ENCODE results near the gene HEMK1.

HEMK1 gene

DNA sequence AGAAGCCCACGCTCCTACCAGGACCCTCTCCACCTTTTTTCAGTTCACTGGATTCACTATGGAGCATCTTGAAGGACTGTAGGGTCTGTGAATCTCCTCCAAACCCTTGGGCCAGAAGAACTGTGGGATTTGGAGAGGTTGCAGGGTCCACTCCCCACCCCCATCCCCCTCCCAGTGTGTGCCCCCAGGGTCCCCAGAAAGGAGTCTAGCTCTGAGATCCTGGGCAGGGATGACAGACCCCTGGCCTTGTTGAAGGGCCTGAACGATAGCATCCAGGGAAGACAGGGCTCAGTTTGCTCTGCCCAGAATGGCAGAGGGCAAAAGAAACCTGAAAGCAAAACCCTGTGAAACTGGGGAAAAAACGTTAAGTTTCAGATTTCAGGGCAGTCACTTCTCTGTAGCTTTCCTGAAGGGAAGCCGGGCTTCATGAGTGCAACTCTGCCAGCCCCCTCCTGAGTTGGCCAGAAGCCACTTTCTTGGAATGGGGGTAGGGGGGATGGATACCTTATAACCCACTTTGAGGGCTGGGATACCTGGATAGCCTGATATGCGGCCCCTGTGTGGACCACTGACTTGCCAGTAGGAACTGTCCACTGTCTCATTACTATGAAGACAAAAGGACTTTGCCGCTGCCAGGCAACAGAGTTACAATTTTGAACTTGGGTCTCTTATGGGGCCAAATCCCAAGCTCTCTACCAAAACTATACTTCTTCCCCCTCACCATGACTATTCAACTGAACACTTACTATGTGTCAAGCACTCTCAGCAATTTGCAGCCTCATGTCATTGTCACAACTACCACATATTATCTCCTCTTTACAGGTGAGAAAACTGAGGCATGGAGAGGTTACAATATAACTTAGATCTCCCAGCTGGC lies 43.9 kb downstream of the HEMK1 start:
- no peak for DNase-seq (ENCODE audit: low read depth)

- DNase-seq (ENCODE audit: low read depth): no peak
Observed at GRCh38 chr3:50615190-50615589, 45.9 kb downstream of the HEMK1 start.

DNA sequence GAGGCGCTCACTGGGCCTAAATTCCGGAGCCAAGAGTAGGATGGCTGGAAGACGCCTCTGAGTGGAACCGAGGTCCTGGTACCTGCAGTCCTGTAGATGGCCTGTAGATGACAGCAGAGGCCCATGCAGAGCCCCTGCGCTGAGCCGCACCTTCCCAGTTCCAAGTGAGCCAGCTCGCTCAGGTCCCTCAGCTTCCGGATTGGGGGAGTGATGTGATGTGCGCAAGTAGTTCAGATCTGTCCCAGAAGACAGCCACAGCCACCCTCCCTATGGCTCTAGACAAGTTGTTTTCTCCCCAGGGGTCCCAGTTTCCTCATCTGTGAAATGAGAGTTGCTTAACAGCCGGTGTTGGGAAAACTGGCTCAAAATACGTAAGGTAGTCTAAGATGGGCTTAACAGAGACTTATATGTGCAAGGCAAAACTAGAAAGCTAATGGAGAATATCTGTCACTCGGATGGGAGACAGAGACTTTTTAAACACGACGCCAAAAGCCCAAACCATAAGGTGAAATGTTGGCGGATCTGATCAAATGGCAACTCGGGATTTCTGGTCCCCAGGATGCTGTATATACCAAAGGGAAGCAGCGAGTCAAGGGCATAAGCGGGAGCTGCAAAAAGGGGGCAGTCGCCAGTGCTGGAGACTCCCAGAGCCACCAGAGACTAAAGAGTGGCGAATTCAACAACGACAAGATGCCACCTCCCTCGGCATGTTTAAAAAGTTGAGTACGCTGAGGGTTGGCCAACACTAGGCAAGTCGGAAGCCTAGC lies 46.9 kb downstream of the HEMK1 start:
- peak; percentile 54 for DNase-seq (ENCODE audit: low read depth)

DNA sequence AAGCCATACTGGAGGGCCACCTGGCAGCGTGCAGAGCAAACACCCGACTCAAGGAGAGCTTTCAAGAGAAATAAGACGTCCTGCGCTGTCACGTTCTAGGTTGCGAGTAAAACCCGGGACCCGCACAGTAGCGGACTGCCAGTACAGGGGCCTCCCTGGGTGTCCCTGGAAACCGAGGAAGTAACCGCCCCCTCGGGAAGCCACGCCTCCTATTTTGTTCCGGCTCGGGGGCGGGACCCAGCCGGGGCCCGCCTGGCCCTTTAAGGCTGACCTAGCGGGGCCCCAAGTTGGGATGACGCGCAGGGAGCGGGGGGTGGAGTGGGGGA lies 47.4 kb downstream of the HEMK1 start:
- DNase-seq (ENCODE audit: low read depth): peak; percentile 55

- no peak for DNase-seq (ENCODE audit: low read depth)
Observed at GRCh38 chr3:50617096-50617791, 47.9 kb downstream of the HEMK1 start, which contains the start of gene MAPKAPK3. MAPKAPK3 (plus strand) TSS chr3:50617151; CDS start chr3:50617566, 415 bp downstream.

- DNase-seq (ENCODE audit: low read depth): no peak
Observed at GRCh38 chr3:50617911-50618481, 48.7 kb downstream of the HEMK1 start.

- no peak for DNase-seq (ENCODE audit: low read depth)
Observed at GRCh38 chr3:50620420-50620819, 51.1 kb downstream of the HEMK1 start.

- DNase-seq (ENCODE audit: low read depth): no peak
Observed at GRCh38 chr3:50620820-50621219, 51.5 kb downstream of the HEMK1 start.

DNA sequence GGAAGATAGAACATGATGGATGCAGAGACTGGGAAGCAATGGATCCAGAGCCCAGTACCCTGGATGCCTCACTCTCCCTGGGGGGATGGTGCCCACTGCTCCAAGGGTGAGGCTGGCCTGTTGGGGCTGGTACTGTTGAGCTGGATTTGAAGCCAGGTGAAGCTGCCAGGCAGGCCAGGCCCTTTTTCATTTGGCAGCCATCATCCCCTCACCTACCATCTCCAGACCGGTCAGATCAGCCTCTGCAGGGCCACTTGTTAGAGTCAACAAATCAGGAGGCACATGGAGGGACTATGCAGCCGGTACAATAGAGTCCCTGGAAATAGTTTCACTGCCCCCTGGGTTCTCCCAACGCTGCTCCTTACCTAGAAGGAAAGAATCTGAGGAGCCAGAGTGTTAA lies 53.6 kb downstream of the HEMK1 start:
- DNase-seq (ENCODE audit: low read depth): no peak

DNA sequence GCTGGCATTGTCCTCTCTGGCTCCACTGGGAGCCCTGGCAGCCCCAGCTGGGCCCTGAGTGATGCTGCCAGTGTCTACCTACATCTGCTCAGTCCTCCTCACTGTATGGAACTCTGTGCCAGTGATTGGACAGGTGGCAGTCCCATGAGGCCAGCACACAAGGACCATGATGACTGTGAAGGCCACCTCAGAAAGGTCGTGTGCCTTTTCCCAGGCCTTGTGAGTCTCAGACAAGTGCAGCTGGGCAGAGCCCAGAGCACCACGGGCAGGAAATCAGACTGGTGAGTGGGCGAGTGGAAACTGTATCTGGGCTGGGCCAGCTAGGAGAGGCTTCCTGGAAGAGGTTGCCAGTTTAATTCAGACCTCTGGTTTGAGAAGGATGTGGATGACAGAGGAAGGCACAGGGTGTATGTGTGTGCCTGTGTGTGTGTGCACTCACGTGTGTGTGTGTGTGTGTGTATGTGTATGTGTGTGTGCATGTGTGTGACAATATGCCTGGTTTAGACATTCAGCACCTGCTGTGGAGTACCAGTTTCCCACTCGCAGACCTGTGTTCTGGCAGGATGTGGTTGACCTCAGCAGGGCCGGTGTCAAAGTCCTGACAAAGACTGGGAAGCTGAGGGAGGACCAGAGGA lies 54.6 kb downstream of the HEMK1 start:
- DNase-seq (ENCODE audit: low read depth): no peak

- DNase-seq (ENCODE audit: low read depth): no peak
Observed at GRCh38 chr3:50624634-50625033, 55.3 kb downstream of the HEMK1 start.

GRCh38 chr3:50625231-50626182 lies 56.2 kb downstream of the HEMK1 start:
- DNase-seq (ENCODE audit: low read depth): no peak

GRCh38 chr3:50626401-50626800 lies 57.1 kb downstream of the HEMK1 start:
- DNase-seq (ENCODE audit: low read depth): no peak

DNA sequence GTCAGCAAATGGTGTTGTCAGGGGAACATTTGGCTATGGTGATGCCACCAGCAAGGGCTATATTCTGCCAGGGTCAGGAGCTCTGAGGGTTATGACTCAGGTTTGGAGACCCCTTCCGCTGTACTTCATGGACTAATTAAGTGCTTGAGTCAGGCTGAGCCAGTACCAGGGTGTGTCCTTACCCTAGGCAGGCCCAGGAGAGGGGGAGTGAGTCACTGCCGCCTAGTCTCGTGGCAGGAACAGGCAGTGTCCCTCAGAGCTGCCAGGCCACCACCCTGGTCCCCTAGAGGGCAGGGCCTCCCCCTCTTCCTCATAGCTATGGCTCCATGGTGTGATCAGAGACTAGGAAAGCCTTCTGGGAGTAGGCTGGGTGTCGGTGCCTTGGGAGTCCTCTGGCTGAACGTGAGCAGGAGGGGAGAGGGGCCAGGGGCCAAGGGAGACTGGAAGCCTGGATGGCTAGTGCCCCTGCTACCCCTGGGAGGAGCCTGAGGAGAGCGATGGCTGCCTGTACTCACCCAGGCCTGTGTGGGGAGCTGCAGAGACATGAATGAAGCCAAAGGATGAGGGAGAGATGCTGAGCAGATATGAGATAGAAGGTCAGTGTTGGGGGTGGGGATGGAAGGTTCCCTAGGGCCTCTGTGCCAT lies 58.2 kb downstream of the HEMK1 start:
- peak; percentile 76 for DNase-seq (ENCODE audit: low read depth)

- DNase-seq (ENCODE audit: low read depth): no peak
Observed at GRCh38 chr3:50628601-50629000, 59.3 kb downstream of the HEMK1 start.

DNA sequence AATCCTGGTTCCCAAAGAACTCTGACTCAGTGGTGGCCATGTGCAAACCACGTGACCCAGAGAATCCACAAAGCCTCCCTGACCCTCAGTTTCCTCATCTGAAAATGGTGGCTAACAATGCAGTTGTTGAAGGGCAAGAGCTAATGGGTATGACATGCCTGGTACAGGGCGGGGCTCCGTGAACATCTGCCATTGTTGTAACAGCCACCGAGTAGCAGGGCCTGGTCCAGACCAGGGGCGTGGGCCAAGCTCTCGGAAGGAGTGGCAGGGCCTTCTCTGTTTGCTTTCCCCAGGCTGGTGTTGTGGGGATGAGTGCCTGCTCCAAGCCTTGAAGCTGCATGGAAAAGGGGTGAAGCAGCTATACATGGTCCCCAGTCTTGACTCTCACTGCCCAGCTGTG lies 61.1 kb downstream of the HEMK1 start:
- no peak for DNase-seq (ENCODE audit: low read depth)

- DNase-seq (ENCODE audit: low read depth): no peak
Observed at GRCh38 chr3:50630877-50631276, 61.6 kb downstream of the HEMK1 start.

DNA sequence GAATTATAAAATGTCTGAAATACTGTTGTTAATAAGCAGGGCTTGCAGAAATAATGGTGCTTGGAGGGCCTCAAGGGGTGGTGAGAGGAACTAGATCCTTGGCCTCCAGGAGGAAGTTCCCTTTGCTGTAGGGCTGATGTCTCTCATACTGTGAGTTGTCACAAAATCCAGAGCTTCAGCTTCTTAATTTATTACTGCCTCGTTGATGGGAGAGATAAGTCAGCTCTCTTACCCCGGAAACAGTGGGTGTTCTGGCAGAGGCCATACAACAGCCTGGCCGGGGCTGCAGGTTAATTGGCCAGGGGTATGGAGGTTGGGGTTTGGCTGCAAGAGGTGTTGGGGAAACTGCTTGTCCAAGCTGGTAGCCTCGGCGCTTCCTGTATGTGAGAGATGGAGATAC lies 63.1 kb downstream of the HEMK1 start:
- no peak for DNase-seq (ENCODE audit: low read depth)

GRCh38 chr3:50633230-50633790 lies 64.0 kb downstream of the HEMK1 start:
- no peak for DNase-seq (ENCODE audit: low read depth)

GRCh38 chr3:50635066-50635465 lies 65.7 kb downstream of the HEMK1 start:
- DNase-seq (ENCODE audit: low read depth): no peak
